Astrocyte of the cerebellum (primary cell): Measurements from ENCODE around the gene GPR173.

ENCODE experiments used
- DNase-seq: peaks from one replicate; pipeline ENCODE4 v3.0.0-alpha.2; 2011; ENCODE audit warnings: low read depth
- H3K4me3 ChIP-seq: 2 replicates; pipeline ENCODE4 v1.5.1; 2011; ENCODE audit warnings: mild to moderate bottlenecking, low read depth, low read length, moderate library complexity
- CTCF ChIP-seq: IDR thresholded peaks from 2 replicates; pipeline ENCODE4 v1.5.1; 2012; ENCODE audit warnings: low read length, low read depth, moderate library complexity, mild to moderate bottlenecking; ENCODE audit errors: missing control alignments
- in situ Hi-C: cut with HindIII; loops from 2 replicates; pipeline ENCODE4 v1.10.0; 2017; ENCODE audit warnings: low sequenced_read_pairs

GPR173 gene

GRCh38 chrX:53087388-53087831, 38.8 kb downstream of the GPR173 start:
- no peak for DNase-seq
- in situ Hi-C loops: no loop called here
- no peak overlapping the region for H3K4me3 ChIP-seq
- no peak for TF ChIP-seq CTCF

GRCh38 chrX:53088136-53088974, 39.8 kb downstream of the GPR173 start:
- DNase-seq: peak; percentile 66
- no peak for TF ChIP-seq CTCF
- in situ Hi-C loops: no loop called here
- H3K4me3 ChIP-seq: peak overlapping the region; percentile 47

GRCh38 chrX:53089224-53089842, 40.7 kb downstream of the GPR173 start:
- peak; percentile 35 for DNase-seq
- peak; percentile 86 for TF ChIP-seq CTCF
- in situ Hi-C loops: no loop called here
- H3K4me3 ChIP-seq: peak overlapping the region; percentile 47

GRCh38 chrX:53089925-53090324, 41.3 kb downstream of the GPR173 start:
- TF ChIP-seq CTCF: no peak
- in situ Hi-C loops: no loop called here
- H3K4me3 ChIP-seq: no peak overlapping the region
- no peak for DNase-seq

- in situ Hi-C loops: no loop called here
- DNase-seq: no peak
- no peak for TF ChIP-seq CTCF
- H3K4me3 ChIP-seq: no peak overlapping the region
Measured at GRCh38 chrX:53091354-53091753, 42.8 kb downstream of the GPR173 start.

GRCh38 chrX:53093177-53093655, 44.6 kb downstream of the GPR173 start:
- peak overlapping the region; percentile 66 for H3K4me3 ChIP-seq
- peak; percentile 49 for DNase-seq
- in situ Hi-C loops: no loop called here
- TF ChIP-seq CTCF: peak; percentile 52
